ENCODE measurements around the gene TMEM115. TPM values are rescaled to one million over a fixed set of nuclear protein-coding genes. Genes with fewer than 3 reads are reported as not detected.

The TMEM115 gene
- total and polyA plus RNA-seq, 2 of the 13 experiments (the other 11 are each of a cell fraction or from before 2014, with no cell fraction given): 22.1 to 30.7 TPM

GRCh38 chr3:50322115-50322385 lies 37.3 kb downstream of the TMEM115 start (continued):
- TF ChIP-seq, protein P1, sequence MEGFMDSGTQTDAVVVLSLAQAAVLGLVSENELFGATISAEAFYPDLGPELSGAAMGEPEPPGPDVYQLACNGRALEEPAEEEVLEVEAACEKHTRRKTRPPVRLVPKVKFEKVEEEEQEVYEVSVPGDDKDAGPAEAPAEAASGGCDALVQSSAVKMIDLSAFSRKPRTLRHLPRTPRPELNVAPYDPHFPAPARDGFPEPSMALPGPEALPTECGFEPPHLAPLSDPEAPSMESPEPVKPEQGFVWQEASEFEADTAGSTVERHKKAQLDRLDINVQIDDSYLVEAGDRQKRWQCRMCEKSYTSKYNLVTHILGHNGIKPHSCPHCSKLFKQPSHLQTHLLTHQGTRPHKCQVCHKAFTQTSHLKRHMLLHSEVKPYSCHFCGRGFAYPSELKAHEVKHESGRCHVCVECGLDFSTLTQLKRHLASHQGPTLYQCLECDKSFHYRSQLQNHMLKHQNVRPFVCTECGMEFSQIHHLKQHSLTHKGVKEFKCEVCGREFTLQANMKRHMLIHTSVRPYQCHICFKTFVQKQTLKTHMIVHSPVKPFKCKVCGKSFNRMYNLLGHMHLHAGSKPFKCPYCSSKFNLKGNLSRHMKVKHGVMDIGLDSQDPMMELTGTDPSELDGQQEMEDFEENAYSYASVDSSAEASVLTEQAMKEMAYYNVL (CRISPR knock-in tag; IDR thresholded peaks at IDR 0.05; ENCODE audit: borderline replicate concordance): no peak
- TF ChIP-seq ZIK1 (CRISPR knock-in tag; IDR thresholded peaks at IDR 0.05; ENCODE audit: borderline replicate concordance, low read depth) (no peak), ZNF569 (CRISPR knock-in tag; IDR thresholded peaks at IDR 0.05; ENCODE audit: borderline replicate concordance) (no peak), HOXA3 (CRISPR knock-in tag; IDR thresholded peaks at IDR 0.05) (peak; percentile 8; the same call in 1 of the 2 replicates), NR2F2 (IDR thresholded peaks at IDR 0.05; ENCODE audit: borderline replicate concordance, low read depth) (no peak)

DNA sequence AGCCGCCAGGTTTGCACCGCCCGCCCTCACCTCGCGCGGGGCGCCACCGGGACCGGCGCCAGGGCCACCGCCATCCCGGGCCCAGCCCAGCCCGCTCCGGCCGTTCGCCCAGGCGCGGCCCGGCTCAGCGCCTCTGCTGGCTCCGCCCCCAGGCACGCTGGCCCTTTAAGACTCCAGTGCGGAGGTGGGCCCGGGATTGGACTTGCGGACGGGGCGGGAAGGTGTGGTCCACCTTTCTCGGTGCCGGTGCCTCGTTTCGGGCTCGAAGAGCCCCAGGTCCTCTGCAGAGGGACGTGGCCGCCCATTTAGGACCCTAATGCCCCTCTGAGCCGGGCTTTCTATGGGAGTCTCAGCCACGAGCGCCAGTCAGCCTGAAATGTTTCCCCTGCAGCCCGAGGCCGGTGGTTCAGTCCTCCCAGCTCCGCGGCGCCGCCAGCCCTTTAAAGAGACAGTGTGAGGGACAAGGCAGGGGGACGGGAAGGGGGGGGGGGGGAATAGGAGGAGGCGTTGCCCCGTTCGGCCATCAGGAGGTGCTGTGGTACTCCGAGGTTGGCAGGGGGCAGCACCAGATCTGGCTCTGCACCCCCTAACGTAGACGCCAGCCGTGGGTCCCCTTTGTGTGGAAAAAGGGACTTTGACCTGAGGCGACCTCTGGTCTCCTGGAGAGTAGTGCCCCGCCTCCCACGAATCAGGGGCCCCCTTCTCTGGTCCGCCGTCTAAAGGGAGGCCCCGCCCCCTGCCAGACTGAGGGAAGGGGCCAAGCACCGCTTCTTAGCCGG lies 37.8 kb downstream of the TMEM115 start:
- Histone ChIP-seq H2AFZ (ENCODE audit: low read length) (no peak overlapping the region), H3K27me3 (ENCODE audit: control insufficient read depth in 1 of 2, insufficient read depth in 2 of 2, low read length in 2 of 2) (no peaks in the 10 kb centered on the region; a peak in 1 of 5 replicates), H3K4me2 (ENCODE audit: low read depth, low read length) (peak overlapping the region; percentile 94), H4K20me1 (ENCODE audit: insufficient read depth, low read length) (no peaks in the 10 kb centered on the region), H3K36me3 (replicated peaks in 1 of 2; ENCODE audit: control insufficient read depth in 1 of 2, insufficient read depth in 2 of 2, low read length in 2 of 2) (peaks cover 15 to 41% of the 10 kb centered on the region in 2 experiments), H3K9me3 (ENCODE audit: low read length) (no peaks in the 10 kb centered on the region), H3K79me2 (ENCODE audit: insufficient read depth, low read length) (peaks cover 25% of the 10 kb centered on the region), H3K4me3 (replicated peaks in 1 of 3; ENCODE audit: insufficient read depth in 1 of 3, low read depth in 2 of 3, low read length in 3 of 3) (peak overlapping the region; percentile 81 to 91 (median 85); a peak in 5 of 6 replicates), H3K27ac (ENCODE audit: extremely low read length, insufficient read depth, low read length) (peak overlapping the region; percentile 100), H3K9ac (ENCODE audit: insufficient read depth, low read depth, low read length) (peak overlapping the region; percentile 99), H3K4me1 (ENCODE audit: insufficient read depth, low read length) (peaks cover 79% of the 10 kb centered on the region)
- under 1% methylated on average over 22 of the region's 59 CpGs for WGBS (ENCODE audit: low lambda C conversion rate)
- FAIRE-seq: peak; percentile 28
- intact Hi-C loops (cut with micrococcal nuclease; ENCODE audit: unreplicated experiment) (loop anchor here (1.0 kb wide), 1 partner anchor 22 kb away; the partner anchor contains the start of genes HYAL3 and NAA80), in situ Hi-C loops (cut with HindIII; ENCODE audit: extremely low pct_ligation_motif_present, low pct_unique_long_range_greater_than_20kb) (loop anchor here (5.0 kb wide), 1 partner anchor 59 kb away; no protein-coding TSS in a partner anchor)
- BruUV-seq (replicated peaks): no TSS peak
- DNase-seq (ENCODE audit: low spot score): peak; percentile 90
- CTCF ChIA-PET (ENCODE audit: low intra/inter-chr PET ratio, low total read pairs): interaction anchor here (0.9 to 2.3 kb wide), 3 partner anchors 18 to 94 kb away, joined by 3 to 15 read pairs (median 3); partner anchors contain the start of genes HYAL1, HYAL3 and NAA80
- peak; percentile 73 for ATAC-seq
- POLR2A ChIA-PET: interaction anchor here (0.6 to 13.0 kb wide), 14 partner anchors 13 to 125 kb away, joined by 3 to 222 read pairs (median 8); partner anchors contain the start of genes GNAI2, HYAL1, HYAL3 and IFRD2
- TF ChIP-seq ZBTB44 (CRISPR knock-in tag; IDR thresholded peaks at IDR 0.05) (no peak), ZNF766 (CRISPR knock-in tag; IDR thresholded peaks at IDR 0.05; ENCODE audit: borderline replicate concordance) (no peak), ZNF180 (CRISPR knock-in tag; IDR thresholded peaks at IDR 0.05; ENCODE audit: borderline replicate concordance, low read depth) (no peak), ZNF556 (CRISPR knock-in tag; IDR thresholded peaks at IDR 0.05; ENCODE audit: borderline replicate concordance) (no peak), ZNF879 (CRISPR knock-in tag; IDR thresholded peaks at IDR 0.05) (no peak), ZNF616 (CRISPR knock-in tag; IDR thresholded peaks at IDR 0.05; ENCODE audit: low read depth) (no peak; the same call in 1 of the 2 replicates), ZNF772 (CRISPR knock-in tag; IDR thresholded peaks at IDR 0.05) (0 out of 2 replicates have a peak, but pooled peaks have one; percentile 68)
- TF ChIP-seq, protein P2, sequence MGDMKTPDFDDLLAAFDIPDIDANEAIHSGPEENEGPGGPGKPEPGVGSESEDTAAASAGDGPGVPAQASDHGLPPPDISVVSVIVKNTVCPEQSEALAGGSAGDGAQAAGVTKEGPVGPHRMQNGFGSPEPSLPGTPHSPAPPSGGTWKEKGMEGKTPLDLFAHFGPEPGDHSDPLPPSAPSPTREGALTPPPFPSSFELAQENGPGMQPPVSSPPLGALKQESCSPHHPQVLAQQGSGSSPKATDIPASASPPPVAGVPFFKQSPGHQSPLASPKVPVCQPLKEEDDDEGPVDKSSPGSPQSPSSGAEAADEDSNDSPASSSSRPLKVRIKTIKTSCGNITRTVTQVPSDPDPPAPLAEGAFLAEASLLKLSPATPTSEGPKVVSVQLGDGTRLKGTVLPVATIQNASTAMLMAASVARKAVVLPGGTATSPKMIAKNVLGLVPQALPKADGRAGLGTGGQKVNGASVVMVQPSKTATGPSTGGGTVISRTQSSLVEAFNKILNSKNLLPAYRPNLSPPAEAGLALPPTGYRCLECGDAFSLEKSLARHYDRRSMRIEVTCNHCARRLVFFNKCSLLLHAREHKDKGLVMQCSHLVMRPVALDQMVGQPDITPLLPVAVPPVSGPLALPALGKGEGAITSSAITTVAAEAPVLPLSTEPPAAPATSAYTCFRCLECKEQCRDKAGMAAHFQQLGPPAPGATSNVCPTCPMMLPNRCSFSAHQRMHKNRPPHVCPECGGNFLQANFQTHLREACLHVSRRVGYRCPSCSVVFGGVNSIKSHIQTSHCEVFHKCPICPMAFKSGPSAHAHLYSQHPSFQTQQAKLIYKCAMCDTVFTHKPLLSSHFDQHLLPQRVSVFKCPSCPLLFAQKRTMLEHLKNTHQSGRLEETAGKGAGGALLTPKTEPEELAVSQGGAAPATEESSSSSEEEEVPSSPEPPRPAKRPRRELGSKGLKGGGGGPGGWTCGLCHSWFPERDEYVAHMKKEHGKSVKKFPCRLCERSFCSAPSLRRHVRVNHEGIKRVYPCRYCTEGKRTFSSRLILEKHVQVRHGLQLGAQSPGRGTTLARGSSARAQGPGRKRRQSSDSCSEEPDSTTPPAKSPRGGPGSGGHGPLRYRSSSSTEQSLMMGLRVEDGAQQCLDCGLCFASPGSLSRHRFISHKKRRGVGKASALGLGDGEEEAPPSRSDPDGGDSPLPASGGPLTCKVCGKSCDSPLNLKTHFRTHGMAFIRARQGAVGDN (CRISPR knock-in tag; IDR thresholded peaks at IDR 0.05): peak; percentile 39

All from HepG2 (cell line).